LHCN-M2 (cell line): Measurements from ENCODE around the gene NRF1. TPM values are rescaled to one million over a fixed set of nuclear protein-coding genes. Genes with fewer than 3 reads are reported as not detected.
"Not testable (repeated sequence)": the region's sequence is repeated elsewhere in the genome, so short reads cannot be mapped to it uniquely, and the experiment has no call there.

Experiments used
- DNase-seq: peaks from one replicate; pipeline ENCODE4 v3.0.0-alpha.2; 2012; ENCODE audit warnings: low read depth
- polyA plus RNA-seq: library from polyadenylated mRNA; unstranded; fragments of >200 nt; gene quantifications from one replicate; pipeline ENCODE4 v1.2.1, GENCODE V29; 2012; ENCODE audit warnings: missing spikeins
- total RNA-seq: library from RNA; depleted of rRNA; stranded (reverse); fragments of >200 nt; gene quantifications from 2 replicates; pipeline ENCODE4 v1.2.3, GENCODE V29; 2014; rRNA removed

Gene NRF1
- total RNA-seq, result 9.2 and 12.7 TPM in 2 replicates
- polyA plus RNA-seq, result 8.2 TPM

- DNase-seq, result peak; percentile 93
Observed at GRCh38 chr7:129611246-129612111, at the start of gene NRF1. NRF1 (plus strand) TSS chr7:129611720; CDS start chr7:129657352, 45,632 bp downstream.

- not testable (repeated sequence) for DNase-seq
Observed at GRCh38 chr7:129566323-129566722, 45.2 kb upstream of the NRF1 start.

- DNase-seq, result no peak
Observed at GRCh38 chr7:129567377-129567776, 44.1 kb upstream of the NRF1 start.

- no peak for DNase-seq
Observed at GRCh38 chr7:129568240-129568639, 43.3 kb upstream of the NRF1 start.

GRCh38 chr7:129569326-129569725 is 42.2 kb upstream of the NRF1 start:
- DNase-seq, result no peak

GRCh38 chr7:129569811-129570215 is 41.7 kb upstream of the NRF1 start:
- peak; percentile 97 for DNase-seq

GRCh38 chr7:129571201-129571600 is 40.3 kb upstream of the NRF1 start:
- DNase-seq, result no peak

GRCh38 chr7:129572205-129572604 is 39.3 kb upstream of the NRF1 start:
- no peak for DNase-seq

- DNase-seq, result peak; percentile 100
Observed at GRCh38 chr7:129574487-129574886, 37.0 kb upstream of the NRF1 start.

- no peak for DNase-seq
Observed at GRCh38 chr7:129575699-129576098, 35.8 kb upstream of the NRF1 start.

- DNase-seq, result peak; percentile 20
Observed at GRCh38 chr7:129576138-129576537, 35.4 kb upstream of the NRF1 start.

GRCh38 chr7:129578829-129579228 is 32.7 kb upstream of the NRF1 start:
- DNase-seq, result no peak

- DNase-seq, result not testable (repeated sequence)
Observed at GRCh38 chr7:129586179-129586578, 25.3 kb upstream of the NRF1 start.

- DNase-seq, result no peak
Observed at GRCh38 chr7:129588268-129588667, 23.3 kb upstream of the NRF1 start.

- no peak for DNase-seq
Observed at GRCh38 chr7:129591868-129592267, 19.7 kb upstream of the NRF1 start.

- DNase-seq, result peak; percentile 90
Observed at GRCh38 chr7:129596386-129596785, 15.1 kb upstream of the NRF1 start.

GRCh38 chr7:129597672-129598071 is 13.8 kb upstream of the NRF1 start:
- no peak for DNase-seq

- DNase-seq, result no peak
Observed at GRCh38 chr7:129599174-129599573, 12.3 kb upstream of the NRF1 start.

- DNase-seq, result not testable (repeated sequence)
Observed at GRCh38 chr7:129603594-129603993, 7.9 kb upstream of the NRF1 start.

GRCh38 chr7:129604021-129604420 is 7.5 kb upstream of the NRF1 start:
- DNase-seq, result not testable (repeated sequence)

- DNase-seq, result no peak
Observed at GRCh38 chr7:129604713-129605437, 6.6 kb upstream of the NRF1 start.

- no peak for DNase-seq
Observed at GRCh38 chr7:129605960-129606614, 5.4 kb upstream of the NRF1 start.
